H9 (cell line): ENCODE measurements around the gene HSD17B2. TPM values are rescaled to one million over a fixed set of nuclear protein-coding genes. Genes with fewer than 3 reads are reported as not detected.

Source experiments
- DNase-seq: peaks from one replicate; pipeline ENCODE4 v3.0.0-alpha.2; 2017
- H2AFZ ChIP-seq: one replicate; pipeline ENCODE4 v1.6.1; 2013; ENCODE audit warnings: mild to moderate bottlenecking, low read length, control low read depth, moderate library complexity
- H2AK5ac ChIP-seq: 2 replicates; pipeline ENCODE4 v1.6.1; 2013; ENCODE audit warnings: low read length, control low read depth, mixed read lengths; ENCODE audit not compliant: insufficient read length
- H2BK120ac ChIP-seq: one replicate; pipeline ENCODE4 v1.6.1; 2013; ENCODE audit warnings: low read depth, mild to moderate bottlenecking, low read length, control low read depth, inconsistent platforms; ENCODE audit not compliant: poor library complexity, severe bottlenecking
- H2BK12ac ChIP-seq: 2 replicates; pipeline ENCODE4 v1.6.1; 2013; ENCODE audit warnings: low read length, control low read depth, mixed read lengths, low read depth; ENCODE audit not compliant: insufficient read length
- H2BK15ac ChIP-seq: 2 replicates; pipeline ENCODE4 v1.6.1; 2013; ENCODE audit warnings: low read depth, low read length, control low read depth
- H2BK20ac ChIP-seq: one replicate; pipeline ENCODE4 v1.6.1; 2013; ENCODE audit warnings: low read depth, mild to moderate bottlenecking, low read length, control low read depth, inconsistent platforms; ENCODE audit not compliant: poor library complexity, severe bottlenecking
- H2BK5ac ChIP-seq: 2 replicates; pipeline ENCODE4 v1.6.1; 2013; ENCODE audit warnings: low read length, control low read depth, mixed read lengths; ENCODE audit not compliant: insufficient read length
- H3K14ac ChIP-seq: 2 replicates; pipeline ENCODE4 v1.6.1; 2013; ENCODE audit warnings: low read length, control low read depth; ENCODE audit not compliant: insufficient read depth
- H3K18ac ChIP-seq: 2 replicates; pipeline ENCODE4 v1.6.1; 2013; ENCODE audit warnings: low read depth, mild to moderate bottlenecking, mixed read lengths, low read length, control low read depth; ENCODE audit not compliant: insufficient read length
- H3K23ac ChIP-seq: 2 replicates; pipeline ENCODE4 v1.6.1; 2013; ENCODE audit warnings: low read length, control low read depth, mixed read lengths, low read depth; ENCODE audit not compliant: insufficient read length
- H3K23me2 ChIP-seq: 2 replicates; pipeline ENCODE4 v1.6.1; 2013; ENCODE audit warnings: low read depth, mild to moderate bottlenecking, mixed read lengths, low read length, control low read depth; ENCODE audit not compliant: insufficient read length, poor library complexity, severe bottlenecking
- H3K27ac ChIP-seq: 2 replicates; pipeline ENCODE4 v1.5.1; 2013; ENCODE audit warnings: low read length, control low read depth, mixed read lengths, low read depth; ENCODE audit not compliant: insufficient read length
- H3K27me3 ChIP-seq: 2 replicates; pipeline ENCODE4 v1.6.1; 2013; ENCODE audit warnings: low read length, control low read depth, inconsistent platforms; ENCODE audit not compliant: insufficient read depth
- H3K4ac ChIP-seq: 2 replicates; pipeline ENCODE4 v1.6.1; 2013; ENCODE audit warnings: low read depth, mild to moderate bottlenecking, control low read depth, inconsistent platforms, low read length, moderate library complexity
- H3K4me1 ChIP-seq: 2 replicates; pipeline ENCODE4 v1.6.1; 2013; ENCODE audit warnings: low read length, control low read depth, inconsistent platforms; ENCODE audit not compliant: insufficient read depth
- H3K4me2 ChIP-seq: 2 replicates; pipeline ENCODE4 v1.6.1; 2013; ENCODE audit warnings: low read length, control low read depth, mixed read lengths; ENCODE audit not compliant: insufficient read length, insufficient read depth
- H3K56ac ChIP-seq: 2 replicates; pipeline ENCODE4 v1.6.1; 2013; ENCODE audit warnings: low read depth, mild to moderate bottlenecking, mixed read lengths, low read length, control low read depth; ENCODE audit not compliant: insufficient read length
- H3K79me1 ChIP-seq: 2 replicates; pipeline ENCODE4 v1.6.1; 2013; ENCODE audit warnings: low read depth, mild to moderate bottlenecking, moderate library complexity, low read length, control low read depth, inconsistent platforms; ENCODE audit not compliant: insufficient read depth, poor library complexity, severe bottlenecking
- H3K79me2 ChIP-seq: 2 replicates; pipeline ENCODE4 v1.6.1; 2013; ENCODE audit warnings: low read length, control low read depth, inconsistent platforms; ENCODE audit not compliant: insufficient read depth
- H3K9ac ChIP-seq: 2 replicates; pipeline ENCODE4 v1.6.1; 2013; ENCODE audit warnings: low read length, control low read depth, mixed read lengths; ENCODE audit not compliant: insufficient read length; ENCODE audit errors: extremely low read depth
- H3K9me3 ChIP-seq: one replicate; pipeline ENCODE4 v1.6.1; 2013; ENCODE audit warnings: low read depth, low read length, inconsistent platforms; ENCODE audit not compliant: control insufficient read depth
- H3T11ph ChIP-seq: one replicate; pipeline ENCODE4 v1.6.1; 2013; ENCODE audit warnings: mild to moderate bottlenecking, low read length, control low read depth, inconsistent platforms
- H4K20me1 ChIP-seq: one replicate; pipeline ENCODE4 v1.6.1; 2013; ENCODE audit not compliant: control insufficient read depth, insufficient read length, insufficient read depth
- H4K5ac ChIP-seq: 2 replicates; pipeline ENCODE4 v1.6.1; 2013; ENCODE audit warnings: low read depth, mild to moderate bottlenecking, mixed read lengths, low read length, control low read depth; ENCODE audit not compliant: insufficient read length
- H4K8ac ChIP-seq: replicated peaks from 2 replicates; pipeline ENCODE4 v1.6.1; 2013; ENCODE audit warnings: low read length, control low read depth, mixed read lengths, low read depth; ENCODE audit not compliant: insufficient read length
- H4K91ac ChIP-seq: 2 replicates; pipeline ENCODE4 v1.6.1; 2013; ENCODE audit warnings: low read depth, mild to moderate bottlenecking, moderate library complexity, mixed read lengths, low read length, control low read depth; ENCODE audit not compliant: insufficient read length
- H3K27ac Mint-ChIP-seq, 3 experiments: 2 replicates in 2 of 3; 3 replicates in 1 of 3; pipeline ENCODE4 v1.8.0; 2020 to 2021; ENCODE audit warnings: mixed read lengths in 3 of 3, mild to moderate bottlenecking in 1 of 3, moderate library complexity in 1 of 3
- H3K27me3 Mint-ChIP-seq: 2 replicates; pipeline ENCODE4 v1.8.0; 2021; ENCODE audit warnings: low read depth, mild to moderate bottlenecking, moderate library complexity, mixed read lengths
- H3K36me3 Mint-ChIP-seq, 3 experiments: 2 replicates in 2 of 3; 3 replicates in 1 of 3; pipeline ENCODE4 v1.8.0; 2020 to 2021; ENCODE audit warnings: low read depth in 3 of 3, mixed read lengths in 3 of 3; ENCODE audit not compliant: insufficient read depth in 1 of 3
- H3K4me1 Mint-ChIP-seq, 2 experiments: 2 replicates each; pipeline ENCODE4 v1.8.0; 2020; ENCODE audit warnings: mixed read lengths in 2 of 2
- H3K4me3 Mint-ChIP-seq, 2 experiments: 2 replicates in 1 of 2; 3 replicates in 1 of 2; pipeline ENCODE4 v1.8.0; 2020 to 2021; ENCODE audit warnings: mild to moderate bottlenecking in 2 of 2, mixed read lengths in 2 of 2, moderate library complexity in 1 of 2
- H3K9me3 Mint-ChIP-seq, 2 experiments: 2 replicates in 1 of 2; 3 replicates in 1 of 2; pipeline ENCODE4 v1.8.0; 2020; ENCODE audit warnings: mild to moderate bottlenecking in 2 of 2, mixed read lengths in 2 of 2, moderate library complexity in 1 of 2
- CTCF ChIP-seq: fragments of 200-600 bp; sonication (generic); conservative IDR thresholded peaks from 3 replicates; pipeline ENCODE4 v1.8.0; 2021; ENCODE audit warnings: antibody characterized with exemption, mild to moderate bottlenecking
- WGBS: extraction: QIAGEN DNeasy Blood & Tissue Kit; methylation state at CpG from one replicate; pipeline ENCODE4 v1.1.7; 2013; ENCODE audit warnings: missing lambda C conversion rate, low lambda C conversion rate, mixed read lengths; ENCODE audit not compliant: insufficient read length; ENCODE audit errors: extremely low coverage; 5-methylcytosine and 5-hydroxymethylcytosine counted together
- total RNA-seq: library from RNA; stranded (reverse); gene quantifications from 2 replicates; pipeline ENCODE4 v1.2.1, GENCODE V29; 2021

Gene HSD17B2
- total RNA-seq, 1 experiment from 2014 or later = not detected

GRCh38 chr16:82146556-82146955 is 111.5 kb downstream of the HSD17B2 start:
- Histone ChIP-seq H3K27ac (no peak overlapping the region), H4K91ac (no peak overlapping the region), H3K23ac (no peak overlapping the region), H3K4ac (no peak overlapping the region), H2BK5ac (no peak overlapping the region), H3K18ac (no peak overlapping the region), H3K4me1 (no peaks in the 10 kb centered on the region), H2AK5ac (no peak overlapping the region), H3K4me2 (no peak overlapping the region), H3K79me1 (no peaks in the 10 kb centered on the region), H3K9ac (no peak overlapping the region), H2BK120ac (no peak overlapping the region), H2BK15ac (no peak overlapping the region), H3T11ph (no peak overlapping the region), H3K56ac (no peak overlapping the region), H3K14ac (no peak overlapping the region), H2AFZ (no peak overlapping the region), H4K5ac (no peak overlapping the region), H3K9me3 (no peaks in the 10 kb centered on the region), H3K27me3 (no peaks in the 10 kb centered on the region), H2BK20ac (no peak overlapping the region), H4K20me1 (no peaks in the 10 kb centered on the region), H3K23me2 (peaks cover 3% of the 10 kb centered on the region), H2BK12ac (no peak overlapping the region), H3K79me2 (no peaks in the 10 kb centered on the region), H4K8ac (no peak overlapping the region)
- no peak for TF ChIP-seq CTCF
- WGBS = no CpG with 5 or more reads among the region's 3 CpGs
- Mint-ChIP-seq H3K27me3 (no peaks in the 10 kb centered on the region), H3K4me1 (peaks cover 0 to 8% of the 10 kb centered on the region in 2 experiments; a peak in 1 of 4 replicates), H3K27ac (peak overlapping the region in 1 of 3 experiments; percentile 67; a peak in 1 of 7 replicates), H3K4me3 (no peak overlapping the region), H3K36me3 (peaks cover 41 to 57% (median 52%) of the 10 kb centered on the region in 3 experiments), H3K9me3 (peaks cover 2 to 3% of the 10 kb centered on the region in 2 experiments; a peak in 2 of 5 replicates)
- no peak for DNase-seq
